H1 (cell line): Measurements from ENCODE around the gene LRP8. TPM values are rescaled to one million over a fixed set of nuclear protein-coding genes. Genes with fewer than 3 reads are reported as not detected.

ENCODE experiments used
- CTCF ChIA-PET: fragments of 300-600 bp; sonication (Branson Sonifier 250); formaldehyde crosslinking; loops from one replicate; lab custom pipeline; 2021; ENCODE audit not compliant: partially characterized antibody; lab: Charles Lee
- POLR2A ChIA-PET: fragments of 300-600 bp; sonication (Branson Sonifier 250); formaldehyde crosslinking; loops from one replicate; lab custom pipeline; 2021; ENCODE audit warnings: inconsistent platforms; ENCODE audit not compliant: partially characterized antibody; lab: Charles Lee
- DNase-seq, 2 experiments: peaks; one replicate each; pipeline versions ENCODE4 v3.0.0 to v3.0.0-alpha.2; 2010 to 2022; ENCODE audit warnings: low spot score in 2 of 2, low read depth in 1 of 2, mixed read lengths in 1 of 2
- FAIRE-seq: peaks from 2 replicates; lab custom pipeline; 2011; peaks lifted over from hg19 to GRCh38; lab: Jason Lieb, UNC
- H2AFZ ChIP-seq: 2 replicates; pipeline ENCODE4 v1.8.1; 2012; ENCODE audit warnings: low read length, inconsistent platforms
- H2AK5ac ChIP-seq: 2 replicates; pipeline ENCODE4 v1.6.1; 2013; ENCODE audit warnings: low read depth, low read length
- H2BK120ac ChIP-seq: replicated peaks from 2 replicates; pipeline ENCODE3; 2013; ENCODE audit warnings: low read depth, low read length, inconsistent platforms
- H2BK12ac ChIP-seq: 2 replicates; pipeline ENCODE4 v1.6.1; 2013; ENCODE audit warnings: low read depth, low read length
- H2BK15ac ChIP-seq: 2 replicates; pipeline ENCODE4 v1.6.1; 2013; ENCODE audit warnings: low read length
- H2BK20ac ChIP-seq: 2 replicates; pipeline ENCODE4 v1.6.1; 2013; ENCODE audit warnings: low read length
- H2BK5ac ChIP-seq: 2 replicates; pipeline ENCODE4 v1.6.1; 2013; ENCODE audit warnings: low read depth, low read length
- H3K14ac ChIP-seq: 2 replicates; pipeline ENCODE4 v1.6.1; 2013; ENCODE audit warnings: inconsistent platforms; ENCODE audit not compliant: insufficient read length
- H3K18ac ChIP-seq: 2 replicates; pipeline ENCODE4 v1.6.1; 2013; ENCODE audit warnings: low read length; ENCODE audit errors: extremely low read depth
- H3K23ac ChIP-seq: 2 replicates; pipeline ENCODE4 v1.6.1; 2013; ENCODE audit warnings: inconsistent platforms; ENCODE audit not compliant: insufficient read length
- H3K23me2 ChIP-seq: 2 replicates; pipeline ENCODE4 v1.6.1; 2013; ENCODE audit warnings: low read depth, low read length
- H3K27ac ChIP-seq: 2 replicates; pipeline ENCODE4 v1.6.1; 2011; ENCODE audit warnings: low read depth, low read length, inconsistent platforms
- H3K27me3 ChIP-seq, 4 experiments: replicated peaks in 1 of 4; 1 replicate in 1 of 4; 2 replicates in 3 of 4; pipeline versions ENCODE4 v1.6.1 to v1.8.1; 2011 to 2013; ENCODE audit warnings: low read length in 3 of 4, mild to moderate bottlenecking in 3 of 4, inconsistent platforms in 2 of 4, mixed read lengths in 2 of 4, moderate library complexity in 1 of 4; ENCODE audit not compliant: control insufficient read depth in 3 of 4, insufficient read depth in 3 of 4; ENCODE audit errors: extremely low read depth in 1 of 4
- H3K36me3 ChIP-seq, 4 experiments: 2 replicates each; pipeline versions ENCODE4 v1.6.1 to v1.8.1; 2011 to 2013; ENCODE audit warnings: mild to moderate bottlenecking in 4 of 4, low read length in 3 of 4, moderate library complexity in 2 of 4, control low read depth in 1 of 4, inconsistent platforms in 1 of 4; ENCODE audit not compliant: insufficient read depth in 4 of 4, control insufficient read depth in 2 of 4
- H3K4ac ChIP-seq: replicated peaks from 2 replicates; pipeline ENCODE3; 2013; ENCODE audit warnings: low read length, low read depth, mixed read lengths, inconsistent platforms; ENCODE audit not compliant: insufficient read length
- H3K4me1 ChIP-seq, 4 experiments: replicated peaks in 1 of 4; 1 replicate in 1 of 4; 2 replicates in 3 of 4; pipeline versions ENCODE4 v1.6.1 to v1.8.1; 2011 to 2013; ENCODE audit warnings: low read length in 3 of 4, inconsistent platforms in 2 of 4, mixed read lengths in 1 of 4; ENCODE audit not compliant: insufficient read depth in 4 of 4, control insufficient read depth in 3 of 4
- H3K4me2 ChIP-seq, 2 experiments: 2 replicates each; pipeline versions ENCODE4 v1.6.1 to v1.8.1; 2011 to 2013; ENCODE audit warnings: low read depth in 2 of 2, low read length in 2 of 2, control low read depth in 1 of 2, inconsistent platforms in 1 of 2, mild to moderate bottlenecking in 1 of 2; ENCODE audit not compliant: insufficient read depth in 1 of 2
- H3K4me3 ChIP-seq, 4 experiments: fragments of 200-600, 300-600 bp in 1 of 4; sonication (generic), shearing (Covaris generic), sonication (Bioruptor Twin) in 1 of 4; 2 replicates each; pipeline versions ENCODE4 v1.5.1 to v1.8.1; 2011 to 2016; ENCODE audit warnings: low read length in 4 of 4, low read depth in 3 of 4, control low read depth in 2 of 4, inconsistent platforms in 2 of 4, mild to moderate bottlenecking in 2 of 4, mixed read lengths in 1 of 4, moderate library complexity in 1 of 4; ENCODE audit not compliant: insufficient read depth in 2 of 4; ENCODE audit errors: extremely low read depth in 1 of 4
- H3K56ac ChIP-seq: replicated peaks from 2 replicates; pipeline ENCODE3; 2013; ENCODE audit warnings: low read depth, mild to moderate bottlenecking, mixed read lengths, low read length, inconsistent platforms; ENCODE audit not compliant: insufficient read length
- H3K79me1 ChIP-seq: 2 replicates; pipeline ENCODE4 v1.6.1; 2013; ENCODE audit warnings: low read depth, low read length, control low read depth
- H3K79me2 ChIP-seq, 2 experiments: 2 replicates each; pipeline versions ENCODE4 v1.6.1 to v1.8.1; 2012 to 2013; ENCODE audit warnings: low read length in 2 of 2, mild to moderate bottlenecking in 2 of 2, inconsistent platforms in 1 of 2; ENCODE audit not compliant: insufficient read depth in 2 of 2, control insufficient read depth in 1 of 2
- H3K9ac ChIP-seq, 4 experiments: replicated peaks in 1 of 4; 1 replicate in 1 of 4; 2 replicates in 3 of 4; pipeline versions ENCODE4 v1.6.1 to v1.8.1; 2011 to 2013; ENCODE audit warnings: low read depth in 3 of 4, low read length in 3 of 4, control low read depth in 2 of 4, mild to moderate bottlenecking in 2 of 4, moderate library complexity in 2 of 4, inconsistent platforms in 1 of 4; ENCODE audit errors: extremely low read depth in 1 of 4
- H3K9me3 ChIP-seq, 2 experiments: 2 replicates each; pipeline versions ENCODE4 v1.6.1 to v1.8.1; 2012 to 2013; ENCODE audit warnings: mild to moderate bottlenecking in 2 of 2, moderate library complexity in 2 of 2, control low read depth in 1 of 2, inconsistent platforms in 1 of 2, low read depth in 1 of 2, low read length in 1 of 2, mixed read lengths in 1 of 2; ENCODE audit not compliant: insufficient read depth in 2 of 2
- H4K20me1 ChIP-seq, 2 experiments: replicated peaks in 1 of 2; 2 replicates each; pipeline versions ENCODE3 to v1.8.1; 2011 to 2013; ENCODE audit warnings: inconsistent platforms in 2 of 2, low read length in 2 of 2, mild to moderate bottlenecking in 1 of 2; ENCODE audit not compliant: insufficient read depth in 2 of 2, control insufficient read depth in 1 of 2
- H4K5ac ChIP-seq: 2 replicates; pipeline ENCODE4 v1.6.1; 2013; ENCODE audit warnings: low read length, low read depth, mixed read lengths, inconsistent platforms; ENCODE audit not compliant: insufficient read length
- H4K8ac ChIP-seq: 2 replicates; pipeline ENCODE4 v1.8.0; 2013; ENCODE audit warnings: mild to moderate bottlenecking, moderate library complexity, low read length, inconsistent platforms; ENCODE audit not compliant: insufficient read depth; ENCODE audit errors: extremely low read depth
- H4K91ac ChIP-seq: replicated peaks from 2 replicates; pipeline ENCODE3; 2013; ENCODE audit warnings: low read length, mixed read lengths, inconsistent platforms; ENCODE audit not compliant: insufficient read length
- BACH1 ChIP-seq: IDR thresholded peaks from 2 replicates; pipeline ENCODE4 v1.6.1; 2012; ENCODE audit warnings: low read length, improper control_type of control experiment
- CBX5 ChIP-seq: fragments of 300-800, 300-1000 bp; sonication (generic); IDR thresholded peaks from 2 replicates; pipeline ENCODE4 v1.7.1; 2016; ENCODE audit warnings: antibody characterized with exemption, low read length, low read depth
- CEBPB ChIP-seq: IDR thresholded peaks from 2 replicates; pipeline ENCODE4 v1.6.1; 2012; ENCODE audit warnings: low read depth, low read length
- EZH2 ChIP-seq: fragments of 200-600 bp; sonication (generic); IDR thresholded peaks from 2 replicates; pipeline ENCODE4 v1.7.1; 2012; ENCODE audit warnings: low read depth, mild to moderate bottlenecking, moderate library complexity, low read length, inconsistent platforms; ENCODE audit not compliant: severe bottlenecking
- HDAC6 ChIP-seq: IDR thresholded peaks from one replicate; pipeline ENCODE4 v1.7.1; 2012; ENCODE audit warnings: low read depth, mild to moderate bottlenecking, inconsistent platforms, low read length, moderate library complexity
- MAFK ChIP-seq: IDR thresholded peaks from 2 replicates; pipeline ENCODE4 v1.6.1; 2012; ENCODE audit warnings: low read depth, mild to moderate bottlenecking, improper control_type of control experiment, low read length
- PHF8 ChIP-seq: fragments of 200-600 bp; sonication (generic); conservative IDR thresholded peaks from 2 replicates; pipeline ENCODE4 v1.7.1; 2012; ENCODE audit warnings: low read depth, mild to moderate bottlenecking, inconsistent platforms, low read length, moderate library complexity
- SAP30 ChIP-seq: fragments of 300-600 bp; sonication (generic); IDR thresholded peaks from 2 replicates; pipeline ENCODE4 v1.7.1; 2012; ENCODE audit warnings: low read length, moderate library complexity, mild to moderate bottlenecking, inconsistent platforms; ENCODE audit not compliant: insufficient read depth, insufficient replicate concordance
- WGBS, 2 experiments: shearing (Covaris generic) in 1 of 2; methylation state at CpG; one replicate each; pipeline versions ENCODE4 v1.1.6 to v1.1.7; 2013 to 2015; ENCODE audit warnings: low lambda C conversion rate in 2 of 2, mixed read lengths in 2 of 2, inconsistent platforms in 1 of 2, low coverage in 1 of 2, missing lambda C conversion rate in 1 of 2; ENCODE audit not compliant: insufficient replicate concordance in 2 of 2, insufficient coverage in 1 of 2, insufficient read length in 1 of 2; ENCODE audit errors: extremely low coverage in 1 of 2, missing lambda C conversion rate in 1 of 2; 5-methylcytosine and 5-hydroxymethylcytosine counted together
- polyA plus RNA-seq, 7 experiments: library from polyadenylated mRNA; depleted of rRNA in 3 of 7; stranded (reverse) in 5 of 7; unstranded in 2 of 7; fragments of >200 nt in 5 of 7; fragments of 200-250 nt in 2 of 7; gene quantifications; 1 replicate in 5 of 7; 2 replicates in 1 of 7; 4 replicates in 1 of 7; pipeline versions ENCODE4 v1.2.1 to v1.2.3, GENCODE V29; 2011 to 2013; ENCODE audit warnings: missing spikeins in 2 of 7, mixed read lengths in 2 of 7
- total RNA-seq: library from RNA; stranded (reverse); fragmentation: NEBNext Ultra II Directional; extraction: Animal tissue kit (Norgen Biotek cat#: 25700); gene quantifications from 2 replicates; pipeline ENCODE4 v1.2.1, GENCODE V29; 2021

Gene LRP8
- total and polyA plus RNA-seq, 2 of the 8 experiments (the other 6 are each of a cell fraction or from before 2014, with no cell fraction given), result 63.2 to 66.4 TPM

GRCh38 chr1:53319296-53320101, 8.4 kb downstream of the LRP8 start:
- POLR2A ChIA-PET, result interaction anchor here (0.9 to 1.8 kb wide), 2 partner anchors 8 kb away, joined by 4 to 10 read pairs; no protein-coding TSS in a partner anchor
- WGBS, 2 experiments, result 89% methylated on average over 18 of the region's 20 CpGs; no CpG with 5 or more reads in 1 of the 2 experiments

More at GRCh38 chr1:53319296-53320101, 8.4 kb downstream of the LRP8 start:
- H3K4me3 ChIP-seq, result no peak overlapping the region
- no peak overlapping the region for H2BK5ac ChIP-seq
- no peak overlapping the region for H3K14ac ChIP-seq
- H3K27me3 ChIP-seq, result no peaks in the 10 kb centered on the region
- no peak overlapping the region for H2BK120ac ChIP-seq
- H4K5ac ChIP-seq, result no peak overlapping the region
- no peak overlapping the region for H2AK5ac ChIP-seq
- H4K91ac ChIP-seq, result no peak overlapping the region
- H2AFZ ChIP-seq, result no peak overlapping the region
- no peak overlapping the region for H3K4me2 ChIP-seq
- H3K23ac ChIP-seq, result no peak overlapping the region
- no peak overlapping the region for H3K27ac ChIP-seq
- peaks cover 0 to 12% (median 4%) of the 10 kb centered on the region in 4 experiments; a peak in 4 of 7 replicates for H3K4me1 ChIP-seq
- DNase-seq (no peak), FAIRE-seq (no peak)
- H3K9ac ChIP-seq, result no peak overlapping the region
- CTCF ChIA-PET, result interaction anchor here (1.0 to 3.5 kb wide), 5 partner anchors 11 to 74 kb away, joined by 3 to 16 read pairs (median 7); no protein-coding TSS in a partner anchor
- H3K9me3 ChIP-seq, result no peaks in the 10 kb centered on the region
- no peak overlapping the region for H2BK12ac ChIP-seq
- H3K18ac ChIP-seq, result no peak overlapping the region; the same call in 1 of the 2 replicates
- H3K79me1 ChIP-seq, result peaks cover 65% of the 10 kb centered on the region
- H3K23me2 ChIP-seq, result no peaks in the 10 kb centered on the region
- H3K36me3 ChIP-seq, result peaks cover 17 to 57% (median 19%) of the 10 kb centered on the region in 4 experiments
- no peak overlapping the region for H3K56ac ChIP-seq
- H2BK15ac ChIP-seq, result no peak overlapping the region
- TF ChIP-seq MAFK (no peak), SAP30 (no peak), CEBPB (no peak), EZH2 (no peak), HDAC6 (no peak), CBX5 (no peak), PHF8 (no peak), BACH1 (no peak)
- H4K8ac ChIP-seq, result no peak overlapping the region; the same call in 1 of the 2 replicates
- H3K4ac ChIP-seq, result no peak overlapping the region
- H4K20me1 ChIP-seq, result peaks cover 38 to 57% of the 10 kb centered on the region in 2 experiments
- no peak overlapping the region for H2BK20ac ChIP-seq
- H3K79me2 ChIP-seq, result peaks cover 7 to 84% of the 10 kb centered on the region in 2 experiments; a peak in 3 of 4 replicates
